HEK293T (cell line): ENCODE data around the gene RTP2.

Experiments
- BHLHE40 ChIP-seq: fragments of 450-650 bp; IDR thresholded peaks from 2 replicates; pipeline ENCODE4 v1.6.1; 2016; ENCODE audit warnings: mild to moderate bottlenecking, moderate library complexity, borderline replicate concordance
- CTBP1 ChIP-seq: fragments of 450-650 bp; IDR thresholded peaks from 2 replicates; pipeline ENCODE4 v1.6.1; 2016; ENCODE audit warnings: borderline replicate concordance
- ELF4 ChIP-seq: fragments of 450-650 bp; IDR thresholded peaks from 2 replicates; pipeline ENCODE4 v1.6.1; 2017; ENCODE audit warnings: antibody characterized with exemption
- FOXK2 ChIP-seq: fragments of 450-650 bp; IDR thresholded peaks from 2 replicates; pipeline ENCODE4 v1.6.1; 2016; ENCODE audit warnings: mild to moderate bottlenecking
- FOXM1 ChIP-seq: fragments of 450-650 bp; IDR thresholded peaks from 2 replicates; pipeline ENCODE4 v1.6.1; 2017; ENCODE audit warnings: mild to moderate bottlenecking, borderline replicate concordance
- L3MBTL2 ChIP-seq: fragments of 450-650 bp; conservative IDR thresholded peaks from 2 replicates; pipeline ENCODE4 v1.6.1; 2016; ENCODE audit warnings: mild to moderate bottlenecking
- NFRKB ChIP-seq: fragments of 450-650 bp; IDR thresholded peaks from 2 replicates; pipeline ENCODE4 v1.6.1; 2016; ENCODE audit warnings: mild to moderate bottlenecking, moderate library complexity
- SP1 ChIP-seq: fragments of 450-650 bp; IDR thresholded peaks from 2 replicates; pipeline ENCODE4 v1.6.1; 2017
- SUZ12 ChIP-seq: fragments of 450-650 bp; IDR thresholded peaks from 2 replicates; pipeline ENCODE4 v1.6.1; 2016; ENCODE audit warnings: mild to moderate bottlenecking
- ZNF384 ChIP-seq: fragments of 450-650 bp; IDR thresholded peaks from 2 replicates; pipeline ENCODE4 v1.6.1; 2016

- TF ChIP-seq FOXM1 (no peak), SP1 (no peak), SUZ12 (no peak), L3MBTL2 (no peak), BHLHE40 (no peak), ELF4 (no peak), CTBP1 (no peak), FOXK2 (no peak), NFRKB (no peak), ZNF384 (no peak)
Observed at GRCh38 chr3:187684880-187685279, 17.5 kb downstream of the RTP2 start.
